Middle frontal gyrus (tissue), 1 donor: ENCODE data around the gene CTXND2.
"Not testable (repeated sequence)": the region's sequence is repeated elsewhere in the genome, so short reads cannot be mapped to it uniquely, and the experiment has no call there.

ENCODE experiments used
- DNase-seq: peaks from one replicate; pipeline ENCODE4 v3.0.0-alpha.2; 2015; ENCODE audit warnings: low spot score; ENCODE audit errors: extremely low spot score

CTXND2 gene

GRCh38 chr1:150887018-150887417, at the start of gene CTXND2:
CTXND2 (plus strand) TSS chr1:150887136; CDS start chr1:150912315, 25,179 bp downstream.
- DNase-seq: no peak

GRCh38 chr1:150840850-150841249, 46.1 kb upstream of the CTXND2 start:
- not testable (repeated sequence) for DNase-seq

- no peak for DNase-seq
Observed at GRCh38 chr1:150841626-150842025, 45.3 kb upstream of the CTXND2 start.

GRCh38 chr1:150842343-150842742, 44.6 kb upstream of the CTXND2 start:
- DNase-seq: no peak

GRCh38 chr1:150842964-150843363, 44.0 kb upstream of the CTXND2 start:
- DNase-seq: no peak

GRCh38 chr1:150843474-150843873, 43.5 kb upstream of the CTXND2 start:
- no peak for DNase-seq

- no peak for DNase-seq
Observed at GRCh38 chr1:150846473-150847146, 40.3 kb upstream of the CTXND2 start.

GRCh38 chr1:150850801-150851362, 36.1 kb upstream of the CTXND2 start:
- not testable (repeated sequence) for DNase-seq

GRCh38 chr1:150852734-150853133, 34.2 kb upstream of the CTXND2 start:
- DNase-seq: not testable (repeated sequence)

GRCh38 chr1:150863724-150864123, 23.2 kb upstream of the CTXND2 start:
- no peak for DNase-seq

GRCh38 chr1:150864200-150864599, 22.7 kb upstream of the CTXND2 start:
- not testable (repeated sequence) for DNase-seq

GRCh38 chr1:150869683-150870082, 17.3 kb upstream of the CTXND2 start:
- DNase-seq: no peak

GRCh38 chr1:150872572-150872971, 14.4 kb upstream of the CTXND2 start:
- no peak for DNase-seq

- no peak for DNase-seq
Observed at GRCh38 chr1:150873521-150873920, 13.4 kb upstream of the CTXND2 start.

- no peak for DNase-seq
Observed at GRCh38 chr1:150874455-150875196, 12.3 kb upstream of the CTXND2 start.

GRCh38 chr1:150875197-150876118, 11.5 kb upstream of the CTXND2 start:
- DNase-seq: no peak

GRCh38 chr1:150876119-150876454, 10.8 kb upstream of the CTXND2 start:
- DNase-seq: no peak

GRCh38 chr1:150878931-150879330, 8.0 kb upstream of the CTXND2 start:
- not testable (repeated sequence) for DNase-seq

GRCh38 chr1:150881331-150882070, 5.4 kb upstream of the CTXND2 start:
- DNase-seq: no peak

GRCh38 chr1:150883121-150883520, 3.8 kb upstream of the CTXND2 start:
- not testable (repeated sequence) for DNase-seq

GRCh38 chr1:150888727-150889126, 1.8 kb downstream of the CTXND2 start:
- no peak for DNase-seq
